GM12892 (cell line): ENCODE results near the gene OPCML.

ENCODE experiments used
- POLR2AphosphoS5 ChIP-seq: IDR thresholded peaks from 2 replicates; pipeline ENCODE4 v1.6.1; 2011; ENCODE audit warnings: low read depth, low read length, control low read depth
- TAF1 ChIP-seq: IDR thresholded peaks from 2 replicates; pipeline ENCODE4 v1.6.1; 2011; ENCODE audit warnings: low read depth, mild to moderate bottlenecking, control low read depth, low read length, borderline replicate concordance

- TF ChIP-seq TAF1 (no peak), POLR2AphosphoS5 (no peak)
Measured at GRCh38 chr11:132452616-132453015, 1079.7 kb downstream of the OPCML start.
